K562 (cell line): ENCODE data around the gene SLC5A11. TPM values are rescaled to one million over a fixed set of nuclear protein-coding genes. Genes with fewer than 3 reads are reported as not detected.
A peak's percentile ranks its signal among the peaks of the same experiment; 100 is the strongest.

Source experiments
- ATF1 ChIP-seq, 2 experiments: fragments of 450-650 bp in 1 of 2; IDR thresholded peaks; 2 replicates each; pipeline ENCODE4 v1.6.1; 2016; ENCODE audit warnings: missing compliant biosample characterization in 1 of 2, missing genetic modification characterization in 1 of 2
- CCAR2 ChIP-seq: fragments of 200-400 bp; formaldehyde crosslinking; IDR thresholded peaks from 2 replicates; pipeline ENCODE4 v1.6.1; 2017; ENCODE audit warnings: mild to moderate bottlenecking, low read depth, low read length
- ELF1 ChIP-seq: fragments of 200-800 bp; sonication (Bioruptor generic); IDR thresholded peaks from 2 replicates; pipeline ENCODE4 v1.6.1; 2016; ENCODE audit warnings: missing genetic modification characterization, missing compliant biosample characterization
- JUN ChIP-seq, 2 experiments: sonication (generic) in 1 of 2; formaldehyde crosslinking in 1 of 2; IDR thresholded peaks; 2 replicates each; pipeline versions ENCODE4 v1.6.1 to v1.8.0; 2012 to 2022; ENCODE audit warnings: borderline replicate concordance in 2 of 2, mild to moderate bottlenecking in 2 of 2, improper control_type of control experiment in 1 of 2, low read depth in 1 of 2, low read length in 1 of 2, missing genetic modification reagents in 1 of 2
- LARP7 ChIP-seq: fragments of 450-650 bp; IDR thresholded peaks from 2 replicates; pipeline ENCODE4 v1.6.1; 2016
- RCOR1 ChIP-seq, 2 experiments: IDR thresholded peaks; 2 replicates each; pipeline ENCODE4 v1.6.1; 2012; ENCODE audit warnings: low read depth in 2 of 2, low read length in 2 of 2, borderline replicate concordance in 1 of 2, improper control_type of control experiment in 1 of 2
- SMARCA4 ChIP-seq: fragments of 450-650 bp; IDR thresholded peaks from 2 replicates; pipeline ENCODE4 v1.6.1; 2016
- ZNF24 ChIP-seq: fragments of 450-650 bp; IDR thresholded peaks from 2 replicates; pipeline ENCODE4 v1.6.1; 2016
- polyA plus RNA-seq, 8 experiments: library from polyadenylated mRNA; depleted of rRNA in 4 of 8; stranded (reverse) in 5 of 8; unstranded in 3 of 8; fragments of >200 nt; fragmentation: Nextera tagmentation in 2 of 8; fragmentation: Illumina TruSeq in 1 of 8; extraction: Ambion mirVana in 2 of 8; extraction: Trizol in 1 of 8; gene quantifications; 2 replicates each; pipeline versions ENCODE4 v1.2.1 to v1.2.3, GENCODE V29; 2011 to 2014; ENCODE audit warnings: inconsistent platforms in 1 of 8, missing spikeins in 1 of 8
- total RNA-seq, 7 experiments: library from RNA; depleted of rRNA in 6 of 7; stranded (reverse); fragments of >200 nt in 6 of 7; fragmentation: Illumina TruSeq in 2 of 7; extraction: Trizol in 2 of 7; gene quantifications; 2 replicates each; pipeline versions ENCODE4 v1.2.1 to v1.2.3, GENCODE V29; 2011 to 2021; ENCODE audit warnings: low replicate concordance in 1 of 7
- TF ChIP-seq, protein P1 (sequence below): fragments of 250-450 bp; sonication (Bioruptor Pico); IDR thresholded peaks from 2 replicates; pipeline ENCODE4 v1.4.0; 2020; ENCODE audit warnings: mild to moderate bottlenecking, moderate library complexity
- TF ChIP-seq, protein P2 (sequence below): sonication (generic); formaldehyde crosslinking; IDR thresholded peaks from 2 replicates; pipeline ENCODE4 v1.8.0; 2022; ENCODE audit warnings: mild to moderate bottlenecking, low read depth, missing genetic modification reagents
- TF ChIP-seq, protein P3 (sequence below): IDR thresholded peaks from 2 replicates; pipeline ENCODE4 v1.6.1; 2011; ENCODE audit warnings: borderline replicate concordance, low read depth, mild to moderate bottlenecking, moderate library complexity, low read length; ENCODE audit not compliant: insufficient read depth, poor library complexity, severe bottlenecking
- TF ChIP-seq, protein P4 (sequence below): IDR thresholded peaks from 2 replicates; pipeline ENCODE4 v1.6.1; 2014; ENCODE audit warnings: antibody characterized with exemption
- TF ChIP-seq, protein P5 (sequence below): fragments of 250-450 bp; sonication (Bioruptor Pico); IDR thresholded peaks from 2 replicates; pipeline ENCODE4 v1.8.0; 2021; ENCODE audit warnings: borderline replicate concordance, mild to moderate bottlenecking, moderate library complexity; ENCODE audit not compliant: poor library complexity, severe bottlenecking
- TF ChIP-seq, protein P6 (sequence below): fragments of 450-650 bp; formaldehyde crosslinking; IDR thresholded peaks from 2 replicates; pipeline ENCODE4 v1.4.0; 2022; ENCODE audit warnings: missing genetic modification characterization

SLC5A11 gene
- total and polyA plus RNA-seq, 9 of the 15 experiments (the other 6 are each of a cell fraction or from before 2014, with no cell fraction given), result 0.04 to 0.25 (median 0.11) TPM; not detected in 3

DNA sequence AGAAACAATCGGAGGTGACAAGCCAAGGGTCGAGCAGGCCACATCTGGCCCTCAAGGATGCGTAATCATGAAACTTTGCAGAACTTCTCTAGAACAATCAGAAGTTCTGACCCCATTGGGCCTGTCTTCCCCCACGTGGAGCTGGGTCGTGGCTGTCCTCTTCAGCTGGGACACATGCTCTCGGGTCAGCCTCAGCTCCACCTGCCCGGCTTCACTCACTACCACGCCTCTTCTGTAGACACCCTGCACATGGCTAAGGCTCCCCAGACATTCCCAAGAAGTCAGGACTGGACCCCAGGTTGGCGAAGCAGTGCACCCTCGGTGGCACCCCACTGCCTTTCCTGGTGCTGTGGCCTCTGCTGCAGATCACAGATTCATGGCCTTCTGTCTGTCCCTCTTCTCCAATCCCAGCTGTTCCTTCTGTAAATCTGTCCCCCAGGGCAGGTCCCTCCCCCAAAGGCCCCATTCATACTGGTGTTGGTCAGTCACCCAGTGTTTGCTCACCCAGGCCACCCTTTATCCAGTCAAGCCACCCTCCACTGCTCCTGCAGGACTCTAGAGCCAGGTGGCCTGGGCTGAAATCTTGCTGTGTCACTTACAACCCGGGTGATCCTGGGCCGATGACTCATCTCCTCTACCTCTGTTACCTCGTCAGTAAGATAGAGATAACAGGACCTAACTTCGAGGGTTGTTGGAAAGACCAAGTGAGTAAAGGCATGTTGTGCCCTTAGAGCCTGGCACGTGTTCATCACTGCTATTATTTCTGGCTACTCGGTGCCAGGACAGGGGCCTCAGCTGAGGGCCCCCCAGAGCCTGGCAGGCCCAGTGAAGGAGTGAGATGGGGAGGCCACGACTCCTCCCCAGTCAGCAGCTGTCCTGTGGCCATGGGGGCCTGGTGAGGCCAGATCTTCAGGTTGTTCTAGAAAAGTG lies 1.4 kb upstream of the SLC5A11 start (continued):
- TF ChIP-seq, protein P1, sequence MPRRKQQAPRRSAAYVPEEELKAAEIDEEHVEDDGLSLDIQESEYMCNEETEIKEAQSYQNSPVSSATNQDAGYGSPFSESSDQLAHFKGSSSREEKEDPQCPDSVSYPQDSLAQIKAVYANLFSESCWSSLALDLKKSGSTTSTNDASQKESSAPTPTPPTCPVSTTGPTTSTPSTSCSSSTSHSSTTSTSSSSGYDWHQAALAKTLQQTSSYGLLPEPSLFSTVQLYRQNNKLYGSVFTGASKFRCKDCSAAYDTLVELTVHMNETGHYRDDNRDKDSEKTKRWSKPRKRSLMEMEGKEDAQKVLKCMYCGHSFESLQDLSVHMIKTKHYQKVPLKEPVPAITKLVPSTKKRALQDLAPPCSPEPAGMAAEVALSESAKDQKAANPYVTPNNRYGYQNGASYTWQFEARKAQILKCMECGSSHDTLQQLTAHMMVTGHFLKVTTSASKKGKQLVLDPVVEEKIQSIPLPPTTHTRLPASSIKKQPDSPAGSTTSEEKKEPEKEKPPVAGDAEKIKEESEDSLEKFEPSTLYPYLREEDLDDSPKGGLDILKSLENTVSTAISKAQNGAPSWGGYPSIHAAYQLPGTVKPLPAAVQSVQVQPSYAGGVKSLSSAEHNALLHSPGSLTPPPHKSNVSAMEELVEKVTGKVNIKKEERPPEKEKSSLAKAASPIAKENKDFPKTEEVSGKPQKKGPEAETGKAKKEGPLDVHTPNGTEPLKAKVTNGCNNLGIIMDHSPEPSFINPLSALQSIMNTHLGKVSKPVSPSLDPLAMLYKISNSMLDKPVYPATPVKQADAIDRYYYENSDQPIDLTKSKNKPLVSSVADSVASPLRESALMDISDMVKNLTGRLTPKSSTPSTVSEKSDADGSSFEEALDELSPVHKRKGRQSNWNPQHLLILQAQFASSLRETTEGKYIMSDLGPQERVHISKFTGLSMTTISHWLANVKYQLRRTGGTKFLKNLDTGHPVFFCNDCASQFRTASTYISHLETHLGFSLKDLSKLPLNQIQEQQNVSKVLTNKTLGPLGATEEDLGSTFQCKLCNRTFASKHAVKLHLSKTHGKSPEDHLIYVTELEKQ (CRISPR knock-in tag), result no peak
- TF ChIP-seq, protein P2, sequence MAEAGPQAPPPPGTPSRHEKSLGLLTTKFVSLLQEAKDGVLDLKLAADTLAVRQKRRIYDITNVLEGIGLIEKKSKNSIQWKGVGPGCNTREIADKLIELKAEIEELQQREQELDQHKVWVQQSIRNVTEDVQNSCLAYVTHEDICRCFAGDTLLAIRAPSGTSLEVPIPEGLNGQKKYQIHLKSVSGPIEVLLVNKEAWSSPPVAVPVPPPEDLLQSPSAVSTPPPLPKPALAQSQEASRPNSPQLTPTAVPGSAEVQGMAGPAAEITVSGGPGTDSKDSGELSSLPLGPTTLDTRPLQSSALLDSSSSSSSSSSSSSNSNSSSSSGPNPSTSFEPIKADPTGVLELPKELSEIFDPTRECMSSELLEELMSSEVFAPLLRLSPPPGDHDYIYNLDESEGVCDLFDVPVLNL (CRISPR knock-in tag), result no peak
- TF ChIP-seq JUN (IDR thresholded peaks at IDR 0.05; ENCODE audit: borderline replicate concordance, low read depth, low read length), result peak; percentile 98
- TF ChIP-seq JUN (CRISPR knock-in tag; IDR thresholded peaks at IDR 0.05; ENCODE audit: borderline replicate concordance), result no peak
- TF ChIP-seq, protein P3, sequence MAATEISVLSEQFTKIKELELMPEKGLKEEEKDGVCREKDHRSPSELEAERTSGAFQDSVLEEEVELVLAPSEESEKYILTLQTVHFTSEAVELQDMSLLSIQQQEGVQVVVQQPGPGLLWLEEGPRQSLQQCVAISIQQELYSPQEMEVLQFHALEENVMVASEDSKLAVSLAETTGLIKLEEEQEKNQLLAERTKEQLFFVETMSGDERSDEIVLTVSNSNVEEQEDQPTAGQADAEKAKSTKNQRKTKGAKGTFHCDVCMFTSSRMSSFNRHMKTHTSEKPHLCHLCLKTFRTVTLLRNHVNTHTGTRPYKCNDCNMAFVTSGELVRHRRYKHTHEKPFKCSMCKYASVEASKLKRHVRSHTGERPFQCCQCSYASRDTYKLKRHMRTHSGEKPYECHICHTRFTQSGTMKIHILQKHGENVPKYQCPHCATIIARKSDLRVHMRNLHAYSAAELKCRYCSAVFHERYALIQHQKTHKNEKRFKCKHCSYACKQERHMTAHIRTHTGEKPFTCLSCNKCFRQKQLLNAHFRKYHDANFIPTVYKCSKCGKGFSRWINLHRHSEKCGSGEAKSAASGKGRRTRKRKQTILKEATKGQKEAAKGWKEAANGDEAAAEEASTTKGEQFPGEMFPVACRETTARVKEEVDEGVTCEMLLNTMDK, result no peak
- no peak for TF ChIP-seq ELF1 (tag)
- no peak for TF ChIP-seq ATF1 (CRISPR knock-in tag; IDR thresholded peaks at IDR 0.05)
- TF ChIP-seq ATF1 (tag; IDR thresholded peaks at IDR 0.05), result peak; percentile 68
- TF ChIP-seq, protein P4, sequence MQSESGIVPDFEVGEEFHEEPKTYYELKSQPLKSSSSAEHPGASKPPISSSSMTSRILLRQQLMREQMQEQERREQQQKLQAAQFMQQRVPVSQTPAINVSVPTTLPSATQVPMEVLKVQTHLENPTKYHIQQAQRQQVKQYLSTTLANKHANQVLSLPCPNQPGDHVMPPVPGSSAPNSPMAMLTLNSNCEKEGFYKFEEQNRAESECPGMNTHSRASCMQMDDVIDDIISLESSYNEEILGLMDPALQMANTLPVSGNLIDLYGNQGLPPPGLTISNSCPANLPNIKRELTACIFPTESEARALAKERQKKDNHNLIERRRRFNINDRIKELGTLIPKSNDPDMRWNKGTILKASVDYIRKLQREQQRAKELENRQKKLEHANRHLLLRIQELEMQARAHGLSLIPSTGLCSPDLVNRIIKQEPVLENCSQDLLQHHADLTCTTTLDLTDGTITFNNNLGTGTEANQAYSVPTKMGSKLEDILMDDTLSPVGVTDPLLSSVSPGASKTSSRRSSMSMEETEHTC, result no peak
- TF ChIP-seq ZNF24, result 0 out of 2 replicates have a peak, but pooled peaks have one; percentile 37
- TF ChIP-seq SMARCA4, result peak; percentile 97
- TF ChIP-seq, protein P5, sequence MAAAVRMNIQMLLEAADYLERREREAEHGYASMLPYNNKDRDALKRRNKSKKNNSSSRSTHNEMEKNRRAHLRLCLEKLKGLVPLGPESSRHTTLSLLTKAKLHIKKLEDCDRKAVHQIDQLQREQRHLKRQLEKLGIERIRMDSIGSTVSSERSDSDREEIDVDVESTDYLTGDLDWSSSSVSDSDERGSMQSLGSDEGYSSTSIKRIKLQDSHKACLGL (CRISPR knock-in tag), result peak; percentile 26
- TF ChIP-seq LARP7, result no peak
- peak; percentile 75 to 95 for TF ChIP-seq RCOR1 (IDR thresholded peaks at IDR 0.05; ENCODE audit: borderline replicate concordance in 1 of 2, low read depth in 2 of 2, low read length in 2 of 2)
- TF ChIP-seq CCAR2, result no peak
- TF ChIP-seq, protein P6, sequence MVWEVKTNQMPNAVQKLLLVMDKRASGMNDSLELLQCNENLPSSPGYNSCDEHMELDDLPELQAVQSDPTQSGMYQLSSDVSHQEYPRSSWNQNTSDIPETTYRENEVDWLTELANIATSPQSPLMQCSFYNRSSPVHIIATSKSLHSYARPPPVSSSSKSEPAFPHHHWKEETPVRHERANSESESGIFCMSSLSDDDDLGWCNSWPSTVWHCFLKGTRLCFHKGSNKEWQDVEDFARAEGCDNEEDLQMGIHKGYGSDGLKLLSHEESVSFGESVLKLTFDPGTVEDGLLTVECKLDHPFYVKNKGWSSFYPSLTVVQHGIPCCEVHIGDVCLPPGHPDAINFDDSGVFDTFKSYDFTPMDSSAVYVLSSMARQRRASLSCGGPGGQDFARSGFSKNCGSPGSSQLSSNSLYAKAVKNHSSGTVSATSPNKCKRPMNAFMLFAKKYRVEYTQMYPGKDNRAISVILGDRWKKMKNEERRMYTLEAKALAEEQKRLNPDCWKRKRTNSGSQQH (CRISPR knock-in tag), result no peak
